H1 (cell line): ENCODE data around the gene KCNJ12. TPM values are rescaled to one million over a fixed set of nuclear protein-coding genes. Genes with fewer than 3 reads are reported as not detected.

Experiments
- CTCF ChIA-PET: fragments of 300-600 bp; sonication (Branson Sonifier 250); formaldehyde crosslinking; loops from one replicate; lab custom pipeline; 2021; ENCODE audit not compliant: partially characterized antibody; lab: Charles Lee
- POLR2A ChIA-PET: fragments of 300-600 bp; sonication (Branson Sonifier 250); formaldehyde crosslinking; loops from one replicate; lab custom pipeline; 2021; ENCODE audit warnings: inconsistent platforms; ENCODE audit not compliant: partially characterized antibody; lab: Charles Lee
- DNase-seq, 2 experiments: peaks; one replicate each; pipeline versions ENCODE4 v3.0.0 to v3.0.0-alpha.2; 2010 to 2022; ENCODE audit warnings: low spot score in 2 of 2, low read depth in 1 of 2, mixed read lengths in 1 of 2
- FAIRE-seq: peaks from 2 replicates; lab custom pipeline; 2011; peaks lifted over from hg19 to GRCh38; lab: Jason Lieb, UNC
- H2AFZ ChIP-seq: 2 replicates; pipeline ENCODE4 v1.8.1; 2012; ENCODE audit warnings: low read length, inconsistent platforms
- H2AK5ac ChIP-seq: 2 replicates; pipeline ENCODE4 v1.6.1; 2013; ENCODE audit warnings: low read depth, low read length
- H2BK120ac ChIP-seq: replicated peaks from 2 replicates; pipeline ENCODE3; 2013; ENCODE audit warnings: low read depth, low read length, inconsistent platforms
- H2BK12ac ChIP-seq: 2 replicates; pipeline ENCODE4 v1.6.1; 2013; ENCODE audit warnings: low read depth, low read length
- H2BK15ac ChIP-seq: 2 replicates; pipeline ENCODE4 v1.6.1; 2013; ENCODE audit warnings: low read length
- H2BK20ac ChIP-seq: 2 replicates; pipeline ENCODE4 v1.6.1; 2013; ENCODE audit warnings: low read length
- H2BK5ac ChIP-seq: 2 replicates; pipeline ENCODE4 v1.6.1; 2013; ENCODE audit warnings: low read depth, low read length
- H3K14ac ChIP-seq: 2 replicates; pipeline ENCODE4 v1.6.1; 2013; ENCODE audit warnings: inconsistent platforms; ENCODE audit not compliant: insufficient read length
- H3K18ac ChIP-seq: 2 replicates; pipeline ENCODE4 v1.6.1; 2013; ENCODE audit warnings: low read length; ENCODE audit errors: extremely low read depth
- H3K23ac ChIP-seq: 2 replicates; pipeline ENCODE4 v1.6.1; 2013; ENCODE audit warnings: inconsistent platforms; ENCODE audit not compliant: insufficient read length
- H3K23me2 ChIP-seq: 2 replicates; pipeline ENCODE4 v1.6.1; 2013; ENCODE audit warnings: low read depth, low read length
- H3K27ac ChIP-seq: 2 replicates; pipeline ENCODE4 v1.6.1; 2011; ENCODE audit warnings: low read depth, low read length, inconsistent platforms
- H3K27me3 ChIP-seq, 4 experiments: replicated peaks in 1 of 4; 1 replicate in 1 of 4; 2 replicates in 3 of 4; pipeline versions ENCODE4 v1.6.1 to v1.8.1; 2011 to 2013; ENCODE audit warnings: low read length in 3 of 4, mild to moderate bottlenecking in 3 of 4, inconsistent platforms in 2 of 4, mixed read lengths in 2 of 4, moderate library complexity in 1 of 4; ENCODE audit not compliant: control insufficient read depth in 3 of 4, insufficient read depth in 3 of 4; ENCODE audit errors: extremely low read depth in 1 of 4
- H3K36me3 ChIP-seq, 4 experiments: 2 replicates each; pipeline versions ENCODE4 v1.6.1 to v1.8.1; 2011 to 2013; ENCODE audit warnings: mild to moderate bottlenecking in 4 of 4, low read length in 3 of 4, moderate library complexity in 2 of 4, control low read depth in 1 of 4, inconsistent platforms in 1 of 4; ENCODE audit not compliant: insufficient read depth in 4 of 4, control insufficient read depth in 2 of 4
- H3K4ac ChIP-seq: replicated peaks from 2 replicates; pipeline ENCODE3; 2013; ENCODE audit warnings: low read length, low read depth, mixed read lengths, inconsistent platforms; ENCODE audit not compliant: insufficient read length
- H3K4me1 ChIP-seq, 4 experiments: replicated peaks in 1 of 4; 1 replicate in 1 of 4; 2 replicates in 3 of 4; pipeline versions ENCODE4 v1.6.1 to v1.8.1; 2011 to 2013; ENCODE audit warnings: low read length in 3 of 4, inconsistent platforms in 2 of 4, mixed read lengths in 1 of 4; ENCODE audit not compliant: insufficient read depth in 4 of 4, control insufficient read depth in 3 of 4
- H3K4me2 ChIP-seq, 2 experiments: 2 replicates each; pipeline versions ENCODE4 v1.6.1 to v1.8.1; 2011 to 2013; ENCODE audit warnings: low read depth in 2 of 2, low read length in 2 of 2, control low read depth in 1 of 2, inconsistent platforms in 1 of 2, mild to moderate bottlenecking in 1 of 2; ENCODE audit not compliant: insufficient read depth in 1 of 2
- H3K4me3 ChIP-seq, 4 experiments: fragments of 200-600, 300-600 bp in 1 of 4; sonication (generic), shearing (Covaris generic), sonication (Bioruptor Twin) in 1 of 4; 2 replicates each; pipeline versions ENCODE4 v1.5.1 to v1.8.1; 2011 to 2016; ENCODE audit warnings: low read length in 4 of 4, low read depth in 3 of 4, control low read depth in 2 of 4, inconsistent platforms in 2 of 4, mild to moderate bottlenecking in 2 of 4, mixed read lengths in 1 of 4, moderate library complexity in 1 of 4; ENCODE audit not compliant: insufficient read depth in 2 of 4; ENCODE audit errors: extremely low read depth in 1 of 4
- H3K56ac ChIP-seq: replicated peaks from 2 replicates; pipeline ENCODE3; 2013; ENCODE audit warnings: low read depth, mild to moderate bottlenecking, mixed read lengths, low read length, inconsistent platforms; ENCODE audit not compliant: insufficient read length
- H3K79me1 ChIP-seq: 2 replicates; pipeline ENCODE4 v1.6.1; 2013; ENCODE audit warnings: low read depth, low read length, control low read depth
- H3K79me2 ChIP-seq, 2 experiments: 2 replicates each; pipeline versions ENCODE4 v1.6.1 to v1.8.1; 2012 to 2013; ENCODE audit warnings: low read length in 2 of 2, mild to moderate bottlenecking in 2 of 2, inconsistent platforms in 1 of 2; ENCODE audit not compliant: insufficient read depth in 2 of 2, control insufficient read depth in 1 of 2
- H3K9ac ChIP-seq, 4 experiments: replicated peaks in 1 of 4; 1 replicate in 1 of 4; 2 replicates in 3 of 4; pipeline versions ENCODE4 v1.6.1 to v1.8.1; 2011 to 2013; ENCODE audit warnings: low read depth in 3 of 4, low read length in 3 of 4, control low read depth in 2 of 4, mild to moderate bottlenecking in 2 of 4, moderate library complexity in 2 of 4, inconsistent platforms in 1 of 4; ENCODE audit errors: extremely low read depth in 1 of 4
- H3K9me3 ChIP-seq, 2 experiments: 2 replicates each; pipeline versions ENCODE4 v1.6.1 to v1.8.1; 2012 to 2013; ENCODE audit warnings: mild to moderate bottlenecking in 2 of 2, moderate library complexity in 2 of 2, control low read depth in 1 of 2, inconsistent platforms in 1 of 2, low read depth in 1 of 2, low read length in 1 of 2, mixed read lengths in 1 of 2; ENCODE audit not compliant: insufficient read depth in 2 of 2
- H4K20me1 ChIP-seq, 2 experiments: replicated peaks in 1 of 2; 2 replicates each; pipeline versions ENCODE3 to v1.8.1; 2011 to 2013; ENCODE audit warnings: inconsistent platforms in 2 of 2, low read length in 2 of 2, mild to moderate bottlenecking in 1 of 2; ENCODE audit not compliant: insufficient read depth in 2 of 2, control insufficient read depth in 1 of 2
- H4K5ac ChIP-seq: 2 replicates; pipeline ENCODE4 v1.6.1; 2013; ENCODE audit warnings: low read length, low read depth, mixed read lengths, inconsistent platforms; ENCODE audit not compliant: insufficient read length
- H4K8ac ChIP-seq: 2 replicates; pipeline ENCODE4 v1.8.0; 2013; ENCODE audit warnings: mild to moderate bottlenecking, moderate library complexity, low read length, inconsistent platforms; ENCODE audit not compliant: insufficient read depth; ENCODE audit errors: extremely low read depth
- H4K91ac ChIP-seq: replicated peaks from 2 replicates; pipeline ENCODE3; 2013; ENCODE audit warnings: low read length, mixed read lengths, inconsistent platforms; ENCODE audit not compliant: insufficient read length
- ASH2L ChIP-seq: fragments of 200-600, 300-600 bp; sonication (generic); IDR thresholded peaks from one replicate; pipeline ENCODE4 v1.7.1; 2017; ENCODE audit warnings: low read length
- CHD1 ChIP-seq: IDR thresholded peaks from 2 replicates; pipeline ENCODE4 v1.6.1; 2012; ENCODE audit warnings: low read depth, low read length, improper control_type of control experiment
- E2F6 ChIP-seq: IDR thresholded peaks from 2 replicates; pipeline ENCODE4 v1.6.1; 2012; ENCODE audit warnings: inconsistent platforms
- POLR2AphosphoS5 ChIP-seq: IDR thresholded peaks from 2 replicates; pipeline ENCODE4 v1.6.1; 2011; ENCODE audit warnings: low read depth, low read length
- RBBP5 ChIP-seq: IDR thresholded peaks from 2 replicates; pipeline ENCODE4 v1.7.1; 2012; ENCODE audit warnings: low read depth, mild to moderate bottlenecking, inconsistent platforms, low read length, moderate library complexity, borderline replicate concordance
- RXRA ChIP-seq: IDR thresholded peaks from 2 replicates; pipeline ENCODE4 v1.6.1; 2011; ENCODE audit warnings: low read depth, mild to moderate bottlenecking, low read length, moderate library complexity; ENCODE audit not compliant: insufficient read depth
- SRF ChIP-seq: IDR thresholded peaks from 2 replicates; pipeline ENCODE4 v1.6.1; 2011; ENCODE audit warnings: mild to moderate bottlenecking, low read depth, low read length, moderate library complexity
- TAF7 ChIP-seq: optimal IDR thresholded peaks from 2 replicates; pipeline ENCODE3; 2011; ENCODE audit warnings: low read depth, mild to moderate bottlenecking, inconsistent platforms, low read length, moderate library complexity, borderline replicate concordance
- TEAD4 ChIP-seq: IDR thresholded peaks from 2 replicates; pipeline ENCODE4 v1.6.1; 2012; ENCODE audit warnings: low read depth, low read length, inconsistent platforms, mixed read lengths
- WGBS, 2 experiments: shearing (Covaris generic) in 1 of 2; methylation state at CpG; one replicate each; pipeline versions ENCODE4 v1.1.6 to v1.1.7; 2013 to 2015; ENCODE audit warnings: low lambda C conversion rate in 2 of 2, mixed read lengths in 2 of 2, inconsistent platforms in 1 of 2, low coverage in 1 of 2, missing lambda C conversion rate in 1 of 2; ENCODE audit not compliant: insufficient replicate concordance in 2 of 2, insufficient coverage in 1 of 2, insufficient read length in 1 of 2; ENCODE audit errors: extremely low coverage in 1 of 2, missing lambda C conversion rate in 1 of 2; 5-methylcytosine and 5-hydroxymethylcytosine counted together
- long read RNA-seq, 2 experiments: library from RNA in 1 of 2; library from capped mRNA in 1 of 2; stranded (forward); transcript quantifications; one replicate each; pipeline ENCODE4 v2.0.0, GENCODE V29; 2021; ENCODE audit warnings: inconsistent platforms in 1 of 2
- polyA minus RNA-seq, 3 experiments: library from RNA; depleted of rRNA, polyadenylated mRNA; stranded (reverse); fragments of >200 nt; gene quantifications; 1 replicate in 2 of 3; 2 replicates in 1 of 3; pipeline ENCODE4 v1.2.3, GENCODE V29; 2011
- polyA plus RNA-seq, 7 experiments: library from polyadenylated mRNA; depleted of rRNA in 3 of 7; stranded (reverse) in 5 of 7; unstranded in 2 of 7; fragments of >200 nt in 5 of 7; fragments of 200-250 nt in 2 of 7; gene quantifications; 1 replicate in 5 of 7; 2 replicates in 1 of 7; 4 replicates in 1 of 7; pipeline versions ENCODE4 v1.2.1 to v1.2.3, GENCODE V29; 2011 to 2013; ENCODE audit warnings: missing spikeins in 2 of 7, mixed read lengths in 2 of 7
- total RNA-seq: library from RNA; stranded (reverse); fragmentation: NEBNext Ultra II Directional; extraction: Animal tissue kit (Norgen Biotek cat#: 25700); gene quantifications from 2 replicates; pipeline ENCODE4 v1.2.1, GENCODE V29; 2021

The KCNJ12 gene
- total RNA-seq (1.3 and 1.5 TPM in 2 replicates), polyA plus RNA-seq (2011; rRNA removed) (1.2 and 1.7 TPM in 2 replicates), polyA minus RNA-seq (2011; rRNA and poly(A)+ RNA removed) (1.3 and 1.7 TPM in 2 replicates)
- 1.0 TPM for polyA plus RNA-seq (2011; cell fraction: cytosol; rRNA removed)
- 1.5 TPM for polyA plus RNA-seq (2011; cell fraction: nucleus; rRNA removed)
- polyA plus RNA-seq (2012, experiment 1 of 2), result 0.59 to 0.94 TPM (median 0.86 TPM) in 4 replicates
- polyA plus RNA-seq (2012, experiment 2 of 2), result 0.79 TPM
- 0.49 TPM for polyA plus RNA-seq (2013, experiment 1 of 2)
- 0.39 TPM for polyA plus RNA-seq (2013, experiment 2 of 2)
- polyA minus RNA-seq (2011; cell fraction: cytosol; rRNA and poly(A)+ RNA removed), result 1.2 TPM
- polyA minus RNA-seq (2011; cell fraction: nucleus; rRNA and poly(A)+ RNA removed), result 2.4 TPM
- long read RNA-seq, experiment 1, partial matches to known transcripts, result 0 of 3 reads
- long read RNA-seq, experiment 1, other reads (novel, unspliced or antisense), result 3 of 3 reads
- long read RNA-seq, experiment 2, result 0 reads

- Histone ChIP-seq H4K5ac (no peak within 1 kb of the TSS), H4K20me1 (peaks cover 2 to 5% of the 10 kb centered on the region in 2 experiments), H2BK12ac (peak within 1 kb of the TSS; percentile 34; the same call in 1 of the 2 replicates), H3K9ac (no peak within 1 kb of the TSS), H3K9me3 (no peaks in the 10 kb centered on the region), H3K4ac (no peak within 1 kb of the TSS), H3K4me3 (peak within 1 kb of the TSS; percentile 38 to 75 (median 46)), H3K79me2 (no peaks in the 10 kb centered on the region), H3K4me1 (peaks cover 0 to 20% (median 13%) of the 10 kb centered on the region in 4 experiments; a peak in 6 of 7 replicates), H2AFZ (no peak within 1 kb of the TSS; the same call in 1 of the 2 replicates), H3K79me1 (no peaks in the 10 kb centered on the region), H2AK5ac (peak within 1 kb of the TSS; percentile 9; the same call in 1 of the 2 replicates), H4K8ac (no peak within 1 kb of the TSS; the same call in 1 of the 2 replicates), H3K23me2 (peaks cover 16% of the 10 kb centered on the region; the same call in 1 of the 2 replicates), H3K18ac (no peak within 1 kb of the TSS; the same call in none of the 2 replicates), H2BK15ac (no peak within 1 kb of the TSS; the same call in 1 of the 2 replicates), H3K36me3 (no peaks in the 10 kb centered on the region), H3K27ac (no peak within 1 kb of the TSS), H3K14ac (no peak within 1 kb of the TSS), H4K91ac (no peak within 1 kb of the TSS), H3K56ac (no peak within 1 kb of the TSS), H2BK5ac (0 out of 2 replicates have a peak within 1 kb of the TSS, but pooled peaks have one; percentile 1), H3K4me2 (peak within 1 kb of the TSS; percentile 89 to 96), H2BK20ac (no peak within 1 kb of the TSS), H3K27me3 (peaks cover 14 to 49% (median 41%) of the 10 kb centered on the region in 4 experiments), H2BK120ac (no peak within 1 kb of the TSS), H3K23ac (no peak within 1 kb of the TSS)
- CTCF ChIA-PET, result interaction anchor here (1.0 to 2.3 kb wide), 8 partner anchors 11 to 100 kb away, joined by 3 to 10 read pairs (median 6); no protein-coding TSS in a partner anchor
- no peak for FAIRE-seq
- POLR2A ChIA-PET, result interaction anchor here (0.7 to 1.4 kb wide), 2 partner anchors 17 to 58 kb away, joined by 3 to 5 read pairs; no protein-coding TSS in a partner anchor
- WGBS, 2 experiments, result 19% methylated on average over 16 of the region's 82 CpGs; no CpG with 5 or more reads in 1 of the 2 experiments
- no peak for DNase-seq
- no peak for TF ChIP-seq CHD1
- no peak for TF ChIP-seq ASH2L
- no peak for TF ChIP-seq TAF7
- no peak for TF ChIP-seq E2F6
- no peak for TF ChIP-seq SRF
- no peak for TF ChIP-seq RXRA
- TF ChIP-seq TEAD4, result no peak
- TF ChIP-seq RBBP5, result 0 out of 2 replicates have a peak, but pooled peaks have one; percentile 60
- no peak for TF ChIP-seq POLR2AphosphoS5
Observed at GRCh38 chr17:21376081-21376758, at the start of gene KCNJ12. Gene KCNJ12, plus strand, starts transcription at chr17:21376357. Its CDS starts 38,986 bp downstream, at chr17:21415343.
